HG03045 (cell line): Measurements from ENCODE around the gene CLK2.
"Not testable (repeated sequence)": the region's sequence is repeated elsewhere in the genome, so short reads cannot be mapped to it uniquely, and the experiment has no call there.

Experiments used
- ATAC-seq: cut with Tn5 transposase; IDR thresholded peaks from one replicate; pipeline ENCODE4 v1.9.1; 2021; ENCODE audit warnings: mild to moderate bottlenecking, moderate library complexity; ENCODE audit not compliant: unreplicated experiment

CLK2 gene

GRCh38 chr1:155297384-155297783, 24.1 kb upstream of the CLK2 start:
- ATAC-seq, result no peak

GRCh38 chr1:155296661-155297060, 23.4 kb upstream of the CLK2 start:
- ATAC-seq, result no peak

GRCh38 chr1:155295942-155296267, 22.6 kb upstream of the CLK2 start:
- no peak for ATAC-seq

GRCh38 chr1:155295183-155295941, 22.1 kb upstream of the CLK2 start:
- no peak for ATAC-seq

- no peak for ATAC-seq
Measured at GRCh38 chr1:155294520-155295182, 21.3 kb upstream of the CLK2 start.

GRCh38 chr1:155293086-155293749, 19.9 kb upstream of the CLK2 start:
- no peak for ATAC-seq

GRCh38 chr1:155291006-155291405, 17.7 kb upstream of the CLK2 start:
- not testable (repeated sequence) for ATAC-seq

- ATAC-seq, result no peak
Measured at GRCh38 chr1:155287987-155288543, 14.8 kb upstream of the CLK2 start.

GRCh38 chr1:155286544-155286943, 13.2 kb upstream of the CLK2 start:
- ATAC-seq, result no peak

GRCh38 chr1:155285631-155286044, 12.3 kb upstream of the CLK2 start:
- ATAC-seq, result no peak

- no peak for ATAC-seq
Measured at GRCh38 chr1:155285063-155285462, 11.8 kb upstream of the CLK2 start.

- no peak for ATAC-seq
Measured at GRCh38 chr1:155284476-155284875, 11.2 kb upstream of the CLK2 start.

- ATAC-seq, result no peak
Measured at GRCh38 chr1:155282488-155283091, 9.3 kb upstream of the CLK2 start.

GRCh38 chr1:155279268-155279667, 6.0 kb upstream of the CLK2 start:
- ATAC-seq, result no peak

GRCh38 chr1:155278689-155279160, 5.4 kb upstream of the CLK2 start:
- no peak for ATAC-seq

- no peak for ATAC-seq
Measured at GRCh38 chr1:155277902-155278688, 4.8 kb upstream of the CLK2 start.

GRCh38 chr1:155277070-155277901, 4.0 kb upstream of the CLK2 start, which contains the start of gene HCN3:
Gene HCN3 (plus strand): TSS chr1:155277463. CDS start chr1:155277591, 128 bp downstream.
- ATAC-seq, result peak; percentile 71

- peak; percentile 23 for ATAC-seq
Measured at GRCh38 chr1:155272466-155273342, 600 bp downstream of the CLK2 start.
